OCI-M2 (cell line): ENCODE measurements around the gene ANXA6.

Source experiments
- DNase-seq: peaks from one replicate; lab custom pipeline; 2025; ENCODE audit not compliant: unreplicated experiment; lab: John Stamatoyannopoulos, UW

Gene ANXA6

DNA sequence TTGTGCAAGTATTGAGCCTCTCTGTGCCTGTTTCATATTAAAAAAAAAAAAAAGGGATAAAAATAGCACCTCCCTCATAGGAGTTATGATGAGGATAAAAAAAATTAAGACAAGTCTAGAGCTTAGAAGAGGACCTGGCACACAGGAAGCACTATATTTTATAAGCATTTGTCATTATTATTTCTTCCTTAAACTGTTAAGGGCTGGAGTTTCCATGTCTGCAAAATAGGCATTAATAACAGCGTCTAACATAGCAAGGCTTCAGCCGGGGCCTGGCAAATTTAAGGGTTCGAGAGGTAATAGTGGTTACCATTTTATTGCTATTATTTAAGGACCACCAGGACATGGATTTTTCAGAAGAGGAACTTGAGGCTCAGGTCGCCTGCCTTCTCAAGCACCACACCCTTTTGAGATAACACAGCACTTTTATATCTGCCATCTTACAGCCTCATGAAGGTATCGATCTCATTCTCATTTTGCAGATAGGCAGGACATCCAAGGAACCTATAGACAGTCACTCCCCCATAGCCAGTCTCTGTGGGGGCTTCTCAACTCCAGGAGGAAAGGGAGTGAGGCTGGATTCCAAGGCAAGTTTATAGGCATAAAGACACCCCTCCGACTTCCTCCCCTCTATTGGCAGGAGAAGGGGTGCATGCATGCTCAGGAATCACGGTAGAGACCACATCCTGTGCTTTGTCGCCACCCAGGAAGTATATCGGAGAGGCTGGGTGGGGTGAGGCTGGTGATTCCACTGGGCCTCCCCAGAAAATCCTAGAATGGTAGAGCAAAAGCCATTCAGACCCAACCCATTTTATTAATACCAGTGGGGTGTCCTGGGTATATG, 2.4 kb downstream of the ANXA6 start:
- no peak for DNase-seq

DNA sequence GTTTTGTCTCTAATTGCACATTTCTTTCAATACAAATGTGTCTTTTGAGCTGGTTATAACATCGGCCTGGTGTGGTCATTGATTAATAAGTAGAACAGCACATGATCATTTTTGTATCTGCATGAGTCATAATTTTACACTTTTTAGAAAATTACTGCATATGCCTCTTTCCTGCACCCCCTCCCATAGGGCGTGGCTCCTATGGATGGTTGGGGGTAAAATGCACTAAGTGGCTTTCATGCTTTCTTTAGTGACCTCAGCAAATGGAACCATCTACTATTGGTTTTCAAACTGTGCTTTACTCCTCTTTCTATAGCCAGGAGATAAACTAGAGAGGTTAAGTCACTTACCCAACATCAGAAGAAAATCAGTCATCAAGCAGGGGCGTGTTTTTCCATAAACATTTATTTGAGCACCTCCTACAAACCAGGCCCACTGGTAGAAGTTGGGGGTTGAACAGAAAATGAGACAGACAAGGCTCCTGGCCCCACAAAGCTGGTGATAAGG, 3.8 kb downstream of the ANXA6 start:
- no peak for DNase-seq

GRCh38 chr5:151153300-151153699, 4.3 kb downstream of the ANXA6 start:
- DNase-seq = no peak

GRCh38 chr5:151151793-151152192, 5.8 kb downstream of the ANXA6 start:
- no peak for DNase-seq

- DNase-seq = no peak
Measured at GRCh38 chr5:151151263-151151660, 6.3 kb downstream of the ANXA6 start.

GRCh38 chr5:151150471-151151262, 6.9 kb downstream of the ANXA6 start:
- no peak for DNase-seq

DNA sequence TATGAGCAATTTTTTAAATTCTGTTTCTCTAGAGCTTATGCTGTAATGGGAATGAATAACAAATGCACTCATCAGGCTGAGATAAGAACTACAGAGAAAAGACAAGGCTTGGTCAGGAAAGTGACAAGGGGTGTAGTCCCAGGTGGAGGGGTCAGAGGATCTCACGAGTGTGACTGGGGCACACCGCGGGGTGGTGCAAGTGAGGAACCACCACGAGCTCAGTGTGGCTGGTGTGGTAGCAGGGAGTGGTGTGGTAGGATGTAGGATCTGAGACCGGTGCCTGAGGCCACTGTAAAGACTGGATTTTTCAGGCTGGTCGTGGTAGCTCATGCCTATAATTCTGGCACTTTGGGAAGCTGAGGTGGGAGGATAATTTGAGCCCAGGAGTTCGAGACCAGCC, 9.0 kb downstream of the ANXA6 start:
- DNase-seq = no peak

DNA sequence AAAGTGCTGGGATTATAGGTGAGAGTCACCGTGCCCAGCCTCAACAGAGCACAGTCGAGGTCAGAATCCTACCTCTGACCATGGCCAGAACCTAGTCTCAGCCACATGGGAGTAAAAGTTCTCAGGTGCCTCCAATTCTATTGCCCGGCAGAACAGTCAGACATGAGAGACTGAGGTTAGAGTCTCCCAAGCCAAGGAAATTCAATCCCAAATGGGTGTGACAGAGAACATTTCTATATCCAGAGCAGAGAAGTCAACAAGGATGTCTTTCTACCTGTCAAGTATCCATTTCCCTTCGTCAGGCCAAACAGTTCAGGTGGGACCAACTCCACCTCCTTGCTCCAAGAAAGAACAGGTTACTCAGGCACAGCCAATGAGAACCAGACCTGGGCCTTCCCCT, 10.5 kb downstream of the ANXA6 start:
- no peak for DNase-seq

DNA sequence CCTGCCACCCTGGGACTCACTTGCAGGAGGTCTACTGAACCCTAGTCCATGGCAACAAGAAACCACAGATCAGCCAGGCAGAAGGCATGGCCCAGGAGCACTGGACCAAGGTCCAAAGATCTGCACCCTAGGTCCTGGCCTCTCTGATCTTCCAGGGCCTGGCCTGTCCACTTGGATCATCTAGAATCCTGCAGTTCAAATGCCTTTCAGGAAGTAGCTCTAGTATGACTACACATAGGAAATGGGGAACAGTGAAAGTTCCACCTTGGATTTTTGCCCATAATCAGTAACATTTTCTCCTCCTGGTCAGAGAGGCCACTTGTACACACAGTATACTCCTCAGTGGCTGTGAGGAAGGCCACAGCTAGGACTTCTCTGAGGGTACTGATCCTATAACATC, 11.5 kb downstream of the ANXA6 start:
- DNase-seq = no peak

- no peak for DNase-seq
Measured at GRCh38 chr5:151144922-151145321, 12.7 kb downstream of the ANXA6 start.

DNA sequence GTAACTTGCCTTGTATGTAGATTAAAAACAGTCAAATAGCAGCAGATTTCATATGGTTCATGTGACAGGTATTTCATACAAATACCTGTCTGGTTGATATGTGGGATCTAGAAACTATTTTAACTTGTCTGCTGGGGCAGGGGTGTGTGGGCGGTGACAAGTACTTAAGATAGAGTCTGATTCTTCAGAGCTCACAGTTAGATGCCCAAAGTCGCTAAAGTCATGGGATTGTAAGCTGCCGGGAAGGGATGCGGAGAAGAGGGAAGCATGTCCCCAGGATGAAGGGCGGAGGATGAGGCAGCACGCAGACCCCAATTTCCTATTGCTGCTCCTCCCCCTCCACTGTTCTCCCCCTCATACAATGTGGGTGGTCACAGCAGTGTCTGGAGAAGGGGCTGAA, 13.3 kb downstream of the ANXA6 start:
- DNase-seq = no peak

DNA sequence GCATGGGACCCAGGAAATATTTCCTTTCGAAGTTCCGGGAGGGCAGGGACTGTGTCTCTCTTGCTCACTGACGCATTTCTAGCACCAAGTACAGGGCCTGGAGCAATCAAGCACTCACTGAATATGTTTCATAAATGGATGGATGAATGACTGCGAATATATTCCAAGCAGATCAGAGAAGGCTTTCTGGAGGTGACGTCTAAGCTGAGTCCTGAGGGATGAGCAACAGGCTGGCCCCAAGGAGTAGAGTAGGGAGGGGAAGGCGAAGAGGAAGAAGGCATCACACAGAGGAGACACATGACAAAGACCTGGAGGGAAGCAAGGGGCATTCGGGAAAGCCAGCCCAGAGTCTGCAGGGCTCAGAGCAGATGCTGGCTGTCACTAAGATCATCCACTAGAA, 13.9 kb downstream of the ANXA6 start:
- no peak for DNase-seq

GRCh38 chr5:151142933-151143332, 14.6 kb downstream of the ANXA6 start:
- no peak for DNase-seq

GRCh38 chr5:151141535-151141934, 16.0 kb downstream of the ANXA6 start:
- no peak for DNase-seq

DNA sequence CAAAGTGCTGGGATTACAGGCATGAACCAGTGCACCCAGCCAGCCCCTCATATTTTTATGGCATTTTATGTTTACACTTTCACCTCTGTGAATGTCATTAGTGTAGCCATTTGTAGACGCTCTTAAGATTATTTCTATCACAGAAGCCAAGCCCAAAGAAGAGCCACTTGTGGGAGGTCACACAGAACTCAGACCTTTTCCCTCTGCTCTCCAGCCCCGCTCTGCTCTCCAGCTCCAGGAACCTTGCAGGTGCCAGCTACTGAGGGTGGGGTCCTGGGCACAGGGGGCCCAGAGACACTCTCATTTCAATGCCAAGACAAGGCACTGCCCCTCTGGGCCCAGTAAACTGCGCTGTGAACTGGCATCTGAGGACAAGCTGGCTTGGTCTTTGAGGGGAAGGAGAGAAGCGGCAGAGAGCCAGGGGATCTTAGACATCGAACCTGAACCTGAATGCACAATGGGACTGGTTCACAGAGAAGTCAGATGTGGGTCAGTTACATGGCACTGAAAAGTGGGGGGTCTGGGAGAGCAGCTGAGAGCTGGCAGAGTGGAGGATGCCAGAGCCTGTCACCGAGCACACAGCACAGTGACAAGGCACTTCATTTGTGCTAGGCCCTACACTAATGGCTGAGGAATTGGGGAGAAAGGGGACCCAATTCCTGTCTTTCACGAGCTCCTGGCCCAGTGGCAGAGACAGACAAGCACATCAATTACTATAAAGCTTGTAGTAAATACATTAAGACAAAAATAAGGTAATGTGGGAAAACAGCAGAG, 16.7 kb downstream of the ANXA6 start:
- DNase-seq = no peak

- DNase-seq = no peak
Measured at GRCh38 chr5:151139646-151140045, 17.9 kb downstream of the ANXA6 start.

GRCh38 chr5:151139015-151139414, 18.6 kb downstream of the ANXA6 start:
- no peak for DNase-seq

DNA sequence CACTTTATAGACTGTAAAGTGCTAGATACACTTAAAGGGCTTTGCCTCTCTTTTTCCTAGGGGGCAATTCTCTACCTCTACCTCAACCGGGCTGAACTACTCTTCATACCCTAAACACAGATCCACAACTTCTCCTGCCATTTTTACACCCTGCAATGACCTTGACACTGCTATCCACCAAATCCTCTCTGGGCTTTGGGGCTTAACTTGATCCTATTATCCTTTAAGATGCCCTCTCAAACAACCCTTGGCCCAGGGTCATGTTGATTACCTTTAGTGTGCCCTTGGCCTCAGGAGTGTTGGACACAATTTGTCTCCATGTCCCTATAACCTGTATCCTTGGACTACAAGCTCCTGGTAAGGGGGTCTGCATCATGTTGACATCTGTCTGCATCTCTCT, 19.5 kb downstream of the ANXA6 start:
- DNase-seq = no peak

DNA sequence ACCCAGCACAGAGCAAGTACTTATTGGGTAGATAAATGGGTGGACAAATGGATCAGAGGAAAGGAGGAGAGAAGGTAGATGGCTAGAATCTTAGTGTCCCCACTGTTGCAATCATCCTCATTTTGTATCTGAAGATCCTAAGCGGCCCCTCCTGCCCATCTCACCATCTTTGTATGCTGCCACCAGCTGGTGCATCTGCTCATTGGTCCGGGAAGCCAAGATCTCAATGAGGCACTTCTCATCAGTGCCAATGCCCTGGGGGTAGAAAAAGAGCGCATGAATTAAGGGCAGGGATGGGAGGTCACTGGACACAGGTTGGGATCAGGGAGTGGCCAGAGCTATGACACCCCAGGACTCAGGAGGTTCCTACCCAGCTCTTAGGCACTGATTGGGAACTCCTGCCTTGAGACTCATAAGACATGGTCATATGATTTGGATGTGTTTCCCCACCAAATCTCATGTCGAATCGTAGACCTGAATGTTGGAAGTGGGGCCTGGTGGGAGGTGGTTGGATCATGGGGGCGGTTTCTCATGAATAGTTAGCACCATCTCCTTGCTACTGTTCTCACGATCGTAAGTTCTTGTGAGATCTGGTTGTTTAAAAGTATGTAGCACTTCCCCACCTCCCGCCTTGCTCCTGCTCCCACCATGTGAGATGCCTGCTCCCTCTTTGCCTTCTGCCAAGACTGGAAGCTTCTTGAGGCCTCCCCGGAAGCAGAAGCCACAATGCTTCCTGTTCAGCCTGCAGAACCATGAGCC, 20.3 kb downstream of the ANXA6 start:
- no peak for DNase-seq

DNA sequence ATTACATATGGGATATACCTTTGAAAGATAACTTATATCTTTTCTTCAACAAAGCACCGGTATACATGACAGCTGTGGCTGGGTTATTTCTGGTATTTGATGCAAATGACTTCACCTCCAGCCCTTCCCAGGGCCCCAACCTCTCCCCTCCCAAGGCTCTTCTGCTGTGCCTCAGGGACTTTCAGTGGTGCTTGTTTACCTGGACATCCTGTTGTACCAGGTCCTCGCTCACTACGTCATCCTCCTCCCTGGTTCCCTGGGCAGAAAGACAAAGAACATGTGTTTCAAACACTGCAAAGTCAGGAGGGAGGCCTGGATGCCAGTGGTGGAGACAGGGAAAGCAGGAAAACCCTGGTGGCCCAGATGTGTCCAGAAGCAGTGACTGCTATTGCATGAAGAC, 23.4 kb downstream of the ANXA6 start:
- DNase-seq = no peak

DNA sequence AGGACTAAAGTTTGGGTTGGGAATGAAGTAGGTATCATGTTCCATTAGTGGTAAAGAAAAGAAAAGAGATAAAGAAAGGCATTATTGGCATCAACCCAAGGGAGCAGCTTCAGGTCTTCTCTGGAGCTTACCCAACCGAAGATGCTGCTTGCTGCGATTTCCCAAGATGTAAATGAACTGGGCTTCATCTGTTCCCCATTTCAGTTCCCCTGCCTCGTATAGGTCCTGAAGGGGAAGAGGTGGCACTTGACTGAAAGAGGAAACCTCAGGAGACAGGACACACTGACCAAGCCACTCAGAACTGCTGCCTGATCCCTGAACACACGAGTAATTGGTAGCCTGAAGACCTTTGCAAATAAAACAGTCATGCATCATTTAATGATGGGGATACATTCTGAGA, 24.6 kb downstream of the ANXA6 start:
- no peak for DNase-seq
